GM23248 (cell line): Measurements from ENCODE around the gene MARVELD2. TPM values are rescaled to one million over a fixed set of nuclear protein-coding genes. Genes with fewer than 3 reads are reported as not detected.

Experiments
- DNase-seq: peaks from one replicate; pipeline ENCODE4 v3.0.0-alpha.2; 2015
- H2AFZ ChIP-seq: fragments of 200-600 bp; sonication (generic); 2 replicates; pipeline ENCODE4 v1.6.1; 2016; ENCODE audit warnings: antibody characterized with exemption
- H3F3A ChIP-seq: fragments of 200-600 bp; sonication (generic); 2 replicates; pipeline ENCODE4 v1.6.1; 2016; ENCODE audit warnings: mild to moderate bottlenecking, antibody characterized with exemption, mixed run types; ENCODE audit not compliant: insufficient read depth
- H3K27ac ChIP-seq: fragments of 200-600 bp; sonication (generic); 2 replicates; pipeline ENCODE4 v1.5.1; 2016; ENCODE audit warnings: mild to moderate bottlenecking
- H3K27me3 ChIP-seq: fragments of 200-600 bp; sonication (generic); replicated peaks from 2 replicates; pipeline ENCODE4 v1.6.1; 2016; ENCODE audit warnings: mild to moderate bottlenecking; ENCODE audit not compliant: insufficient read depth
- H3K36me3 ChIP-seq: fragments of 200-600 bp; sonication (generic); 2 replicates; pipeline ENCODE4 v1.6.1; 2016; ENCODE audit warnings: low read depth, mild to moderate bottlenecking
- H3K4me1 ChIP-seq: fragments of 200-600 bp; sonication (generic); 2 replicates; pipeline ENCODE4 v1.6.1; 2016; ENCODE audit warnings: mild to moderate bottlenecking; ENCODE audit not compliant: insufficient read depth
- H3K4me2 ChIP-seq: fragments of 200-600 bp; sonication (generic); one replicate; pipeline ENCODE4 v1.6.1; 2016; ENCODE audit warnings: mild to moderate bottlenecking; ENCODE audit not compliant: unreplicated experiment
- H3K4me3 ChIP-seq: fragments of 200-600 bp; sonication (generic); 2 replicates; pipeline ENCODE4 v1.5.1; 2016; ENCODE audit warnings: mild to moderate bottlenecking
- H3K79me2 ChIP-seq: fragments of 200-600 bp; sonication (generic); 2 replicates; pipeline ENCODE4 v1.6.1; 2016; ENCODE audit warnings: mild to moderate bottlenecking; ENCODE audit not compliant: insufficient read depth
- H3K9ac ChIP-seq: fragments of 200-600 bp; sonication (generic); 2 replicates; pipeline ENCODE4 v1.6.1; 2016; ENCODE audit warnings: mild to moderate bottlenecking
- H3K9me2 ChIP-seq: fragments of 200-600 bp; sonication (generic); 2 replicates; pipeline ENCODE4 v1.6.1; 2016; ENCODE audit warnings: mixed run types, mild to moderate bottlenecking, moderate library complexity; ENCODE audit not compliant: insufficient read depth
- H3K9me3 ChIP-seq: fragments of 200-600 bp; sonication (generic); one replicate; pipeline ENCODE4 v1.6.1; 2017; ENCODE audit warnings: low read depth
- H4K20me1 ChIP-seq: fragments of 200-600 bp; sonication (generic); 2 replicates; pipeline ENCODE4 v1.6.0; 2016; ENCODE audit not compliant: insufficient read depth
- EZH2 ChIP-seq: fragments of 200-600 bp; sonication (generic); IDR thresholded peaks from 2 replicates; pipeline ENCODE4 v1.6.1; 2018; ENCODE audit warnings: antibody characterized with exemption, mild to moderate bottlenecking; ENCODE audit not compliant: insufficient read depth, poor library complexity, severe bottlenecking
- EZH2phosphoT487 ChIP-seq: fragments of 200-600 bp; sonication (generic); IDR thresholded peaks from 2 replicates; pipeline ENCODE4 v1.6.1; 2018; ENCODE audit warnings: antibody characterized with exemption, moderate library complexity, mild to moderate bottlenecking, low read depth; ENCODE audit not compliant: insufficient read depth
- WGBS, 2 experiments: methylation state at CpG; one replicate each; pipeline ENCODE4 v1.1.6; 2015 to 2017; ENCODE audit warnings: low lambda C conversion rate in 2 of 2, low coverage in 1 of 2; ENCODE audit errors: missing lambda C conversion rate in 2 of 2; 5-methylcytosine and 5-hydroxymethylcytosine counted together
- in situ Hi-C: fragments of 300-500 bp; cut with MboI; formaldehyde crosslinking; loops from 2 replicates; pipeline ENCODE4 v1.15.0; 2020
- polyA plus RNA-seq: library from polyadenylated mRNA; unstranded; fragments of >200 nt; fragmentation: Nextera tagmentation; extraction: Ambion mirVana; gene quantifications from 2 replicates; pipeline ENCODE4 v1.2.1, GENCODE V29; 2016
- total RNA-seq: library from RNA; depleted of rRNA; stranded (reverse); fragments of >200 nt; shearing (Covaris generic); gene quantifications from 2 replicates; pipeline ENCODE4 v1.2.3, GENCODE V29; 2014; rRNA removed

Gene MARVELD2, protein sequence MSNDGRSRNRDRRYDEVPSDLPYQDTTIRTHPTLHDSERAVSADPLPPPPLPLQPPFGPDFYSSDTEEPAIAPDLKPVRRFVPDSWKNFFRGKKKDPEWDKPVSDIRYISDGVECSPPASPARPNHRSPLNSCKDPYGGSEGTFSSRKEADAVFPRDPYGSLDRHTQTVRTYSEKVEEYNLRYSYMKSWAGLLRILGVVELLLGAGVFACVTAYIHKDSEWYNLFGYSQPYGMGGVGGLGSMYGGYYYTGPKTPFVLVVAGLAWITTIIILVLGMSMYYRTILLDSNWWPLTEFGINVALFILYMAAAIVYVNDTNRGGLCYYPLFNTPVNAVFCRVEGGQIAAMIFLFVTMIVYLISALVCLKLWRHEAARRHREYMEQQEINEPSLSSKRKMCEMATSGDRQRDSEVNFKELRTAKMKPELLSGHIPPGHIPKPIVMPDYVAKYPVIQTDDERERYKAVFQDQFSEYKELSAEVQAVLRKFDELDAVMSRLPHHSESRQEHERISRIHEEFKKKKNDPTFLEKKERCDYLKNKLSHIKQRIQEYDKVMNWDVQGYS
- total RNA-seq, result 2.8 and 5.5 TPM in 2 replicates
- 1.7 and 2.1 TPM in 2 replicates for polyA plus RNA-seq

GRCh38 chr5:69414885-69415583, at the start of gene MARVELD2:
Gene MARVELD2, plus strand, starts transcription at chr5:69415116. Its CDS starts 4,270 bp downstream, at chr5:69419386.
- H3K36me3 ChIP-seq, result no peaks in the 10 kb centered on the region
- no peaks in the 10 kb centered on the region for H3K9me3 ChIP-seq
- no peak within 1 kb of the TSS for H3K27ac ChIP-seq
- H3K79me2 ChIP-seq, result no peaks in the 10 kb centered on the region
- peak within 1 kb of the TSS; percentile 81 for H2AFZ ChIP-seq
- peaks cover 5% of the 10 kb centered on the region; the same call in 1 of the 2 replicates for H3F3A ChIP-seq
- no peaks in the 10 kb centered on the region for H3K9me2 ChIP-seq
- DNase-seq, result peak; percentile 77
- no peaks in the 10 kb centered on the region for H4K20me1 ChIP-seq
- peak within 1 kb of the TSS; percentile 57 for H3K4me2 ChIP-seq
- 62 to 69% methylated on average over 22 to 52 of the region's 78 CpGs for WGBS, 2 experiments
- H3K27me3 ChIP-seq, result no peaks in the 10 kb centered on the region
- peak within 1 kb of the TSS; percentile 64 for H3K9ac ChIP-seq
- H3K4me3 ChIP-seq, result peak within 1 kb of the TSS; percentile 71
- no peaks in the 10 kb centered on the region for H3K4me1 ChIP-seq
- TF ChIP-seq EZH2, result no peak
- TF ChIP-seq EZH2phosphoT487, result no peak
- in situ Hi-C loops, result no loop called here

DNA sequence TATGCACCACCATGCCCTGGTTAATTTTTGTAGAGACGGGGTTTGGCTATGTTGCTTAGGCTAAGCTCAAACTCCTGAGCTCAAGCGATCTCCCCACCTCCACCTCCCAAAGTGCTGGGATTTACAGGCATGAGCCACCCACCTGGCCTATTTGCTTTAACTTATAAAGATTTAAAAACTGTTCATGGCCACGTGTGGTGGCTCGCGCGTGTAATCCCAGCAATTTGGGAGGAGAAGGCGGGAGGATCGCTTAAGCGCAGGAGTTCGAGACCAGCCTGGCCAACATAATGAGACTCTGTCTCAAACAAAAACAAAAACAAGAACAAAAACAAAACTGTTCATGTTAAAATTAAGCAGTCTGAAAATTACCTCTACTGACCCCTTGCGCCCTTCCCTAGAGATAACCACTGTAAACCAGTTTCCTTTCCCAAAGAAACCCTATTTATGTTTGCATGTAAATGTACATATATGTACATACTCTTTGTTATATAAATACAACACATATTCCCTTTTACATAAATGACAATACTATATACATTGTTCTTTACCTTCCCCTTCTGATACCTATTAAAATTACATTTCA, 47.1 kb upstream of the MARVELD2 start:
- H2AFZ ChIP-seq, result no peak overlapping the region

GRCh38 chr5:69368458-69369339, 46.2 kb upstream of the MARVELD2 start:
- peak overlapping the region; percentile 95 for H3K27ac ChIP-seq
- 3 to 4% methylated on average over 30 to 34 of the region's 39 CpGs for WGBS, 2 experiments
- H3K9ac ChIP-seq, result peak overlapping the region; percentile 96
- H3K27me3 ChIP-seq, result no peaks in the 10 kb centered on the region
- H4K20me1 ChIP-seq, result no peaks in the 10 kb centered on the region; the same call in 1 of the 2 replicates
- in situ Hi-C loops, result no loop called here
- H3K4me3 ChIP-seq, result peak overlapping the region; percentile 98
- TF ChIP-seq EZH2, result no peak
- no peak for TF ChIP-seq EZH2phosphoT487
- H3K9me3 ChIP-seq, result no peaks in the 10 kb centered on the region
- DNase-seq, result peak; percentile 60
- peaks cover 7% of the 10 kb centered on the region; the same call in 1 of the 2 replicates for H3K36me3 ChIP-seq
- peaks cover 6% of the 10 kb centered on the region for H3F3A ChIP-seq
- H3K79me2 ChIP-seq, result peaks cover 87% of the 10 kb centered on the region
- peak overlapping the region; percentile 94 for H2AFZ ChIP-seq
- H3K4me1 ChIP-seq, result peaks cover 21% of the 10 kb centered on the region
- H3K4me2 ChIP-seq, result peak overlapping the region; percentile 93
- H3K9me2 ChIP-seq, result no peaks in the 10 kb centered on the region

More for the DNA sequence above, 47.1 kb upstream of the MARVELD2 start:
- Histone ChIP-seq H3K9me2 (no peaks in the 10 kb centered on the region), H3K9me3 (no peaks in the 10 kb centered on the region), H3K27ac (peak overlapping the region; percentile 95; the same call in 1 of the 2 replicates), H3F3A (peaks cover 6% of the 10 kb centered on the region), H3K4me3 (peak overlapping the region; percentile 98), H3K4me1 (peaks cover 21% of the 10 kb centered on the region), H3K36me3 (peaks cover 7% of the 10 kb centered on the region; the same call in 1 of the 2 replicates), H3K79me2 (peaks cover 91% of the 10 kb centered on the region), H3K9ac (peak overlapping the region; percentile 96), H3K4me2 (peak overlapping the region; percentile 93), H4K20me1 (no peaks in the 10 kb centered on the region; the same call in 1 of the 2 replicates), H3K27me3 (no peaks in the 10 kb centered on the region)
- WGBS, 2 experiments, result 99% methylated on average over 11 of the region's 11 CpGs
- no peak for DNase-seq
- in situ Hi-C loops, result no loop called here
- no peak for TF ChIP-seq EZH2phosphoT487
- no peak for TF ChIP-seq EZH2
